Purkinje cell (primary cell): ENCODE data around the gene OR2H1. TPM values are rescaled to one million over a fixed set of nuclear protein-coding genes. Genes with fewer than 3 reads are reported as not detected.

ENCODE experiments used
- polyA plus RNA-seq: library from polyadenylated mRNA; unstranded; fragments of >200 nt; fragmentation: Nextera tagmentation; gene quantifications from 2 replicates; pipeline ENCODE4 v1.2.1, GENCODE V29; 2014

The OR2H1 gene
- 0.49 TPM in 1 of 2 replicates, not detected in the other for polyA plus RNA-seq

GRCh38 chr6:29456971-29457370, at the start of gene OR2H1, which contains the start of gene OR11A1:
TSS of gene OR2H1 (plus strand) at chr6:29457155. CDS start at chr6:29461770, 4,615 bp downstream.
TSS of gene OR11A1 (minus strand) at chr6:29457071. CDS start at chr6:29427641, 29,430 bp downstream.

GRCh38 chr6:29414588-29414987, 42.4 kb upstream of the OR2H1 start, which contains the start of gene OR12D1:
TSS of gene OR12D1 (plus strand) at chr6:29414928.

GRCh38 chr6:29439006-29439405, 17.9 kb upstream of the OR2H1 start, which contains the start of gene OR10C1:
TSS of gene OR10C1 (plus strand) at chr6:29439306. CDS start at chr6:29440016, 710 bp downstream.

GRCh38 chr6:29487660-29488059, 30.7 kb downstream of the OR2H1 start, which contains the start of gene MAS1L:
TSS of gene MAS1L (minus strand) at chr6:29487956. CDS start at chr6:29487902, 54 bp downstream.

Other genes with a start within 250 kb of the OR2H1 start
- not detected in 2 replicates for gene OR14J1, start 155.5 kb upstream of the OR2H1 start, polyA plus RNA-seq
- not detected in 2 replicates for gene OR5V1, start 88.3 kb upstream of the OR2H1 start, polyA plus RNA-seq
- gene OR12D3, start 81.9 kb upstream of the OR2H1 start, polyA plus RNA-seq = not detected in 2 replicates
- not detected in 2 replicates for gene OR12D2, start 61.5 kb upstream of the OR2H1 start, polyA plus RNA-seq
- not detected in 2 replicates for gene OR12D1, start 42.2 kb upstream of the OR2H1 start, polyA plus RNA-seq
- not detected in 2 replicates for gene OR10C1, start 17.8 kb upstream of the OR2H1 start, polyA plus RNA-seq
- not detected in 2 replicates for gene OR11A1, start 84 bp upstream of the OR2H1 start, polyA plus RNA-seq
- gene MAS1L, start 30.8 kb downstream of the OR2H1 start, polyA plus RNA-seq = not detected in 2 replicates
- not detected in 2 replicates for gene UBD, start 102.6 kb downstream of the OR2H1 start, polyA plus RNA-seq
- 12.3 and 14.3 TPM in 2 replicates for gene OR2H2, start 128.0 kb downstream of the OR2H1 start, polyA plus RNA-seq
- 332 and 389 TPM in 2 replicates for gene GABBR1, start 176.0 kb downstream of the OR2H1 start, polyA plus RNA-seq
- gene MOG, start 199.9 kb downstream of the OR2H1 start, polyA plus RNA-seq = 1.7 and 2.1 TPM in 2 replicates
- gene ZFP57, start 224.0 kb downstream of the OR2H1 start, polyA plus RNA-seq = 0.20 TPM in 1 of 2 replicates, not detected in the other